Measurements from ENCODE around the gene MCHR1.
"Not testable (repeated sequence)": the region's sequence is repeated elsewhere in the genome, so short reads cannot be mapped to it uniquely, and the experiment has no call there.

Gene MCHR1

GRCh38 chr22:40709752-40710413, 30.6 kb downstream of the MCHR1 start:
- no peak for TF ChIP-seq CTCF (conservative IDR thresholded peaks at IDR 0.05; ENCODE audit: low read length)
- DNase-seq (ENCODE audit: low read depth) = peak; percentile 18
- H3K4me3 ChIP-seq (ENCODE audit: low read length) = no peak overlapping the region

GRCh38 chr22:40712311-40712710, 33.0 kb downstream of the MCHR1 start:
- no peak for TF ChIP-seq CTCF (conservative IDR thresholded peaks at IDR 0.05; ENCODE audit: low read length)
- DNase-seq (ENCODE audit: low read depth) = no peak
- H3K4me3 ChIP-seq (ENCODE audit: low read length) = no peak overlapping the region

- H3K4me3 ChIP-seq (ENCODE audit: low read length) = no peak overlapping the region; the same call in 1 of the 2 replicates
- DNase-seq (ENCODE audit: low read depth) = peak; percentile 29
- TF ChIP-seq CTCF (conservative IDR thresholded peaks at IDR 0.05; ENCODE audit: low read length) = no peak
These were observed 35.4 kb downstream of the MCHR1 start for GRCh38 chr22:40714499-40715337.

GRCh38 chr22:40716116-40716515, 36.8 kb downstream of the MCHR1 start:
- H3K4me3 ChIP-seq (ENCODE audit: low read length) = no peak overlapping the region
- TF ChIP-seq CTCF (conservative IDR thresholded peaks at IDR 0.05; ENCODE audit: low read length) = no peak
- DNase-seq (ENCODE audit: low read depth) = no peak

- not testable (repeated sequence) for H3K4me3 ChIP-seq (ENCODE audit: low read length); DNase-seq (ENCODE audit: low read depth)
These were observed 38.4 kb downstream of the MCHR1 start for GRCh38 chr22:40717657-40718056.

- H3K4me3 ChIP-seq (ENCODE audit: low read length) = no peak overlapping the region
- DNase-seq (ENCODE audit: low read depth) = no peak
- no peak for TF ChIP-seq CTCF (conservative IDR thresholded peaks at IDR 0.05; ENCODE audit: low read length)
These were observed 39.2 kb downstream of the MCHR1 start for GRCh38 chr22:40718250-40719204.

- no peak for DNase-seq (ENCODE audit: low read depth)
- no peak overlapping the region for H3K4me3 ChIP-seq (ENCODE audit: low read length)
- no peak for TF ChIP-seq CTCF (conservative IDR thresholded peaks at IDR 0.05; ENCODE audit: low read length)
These were observed 40.3 kb downstream of the MCHR1 start for GRCh38 chr22:40719599-40719998.

GRCh38 chr22:40720156-40720537, 40.9 kb downstream of the MCHR1 start:
- H3K4me3 ChIP-seq (ENCODE audit: low read length); DNase-seq (ENCODE audit: low read depth): not testable (repeated sequence)

Measured in AG10803 (cell line).